K562 (cell line): ENCODE results near the gene CEMP1.
"Not testable (repeated sequence)": the region's sequence is repeated elsewhere in the genome, so short reads cannot be mapped to it uniquely, and the experiment has no call there.

Experiments used
- NFE2L1 ChIP-seq: fragments of 450-650 bp; IDR thresholded peaks from 2 replicates; pipeline ENCODE4 v1.6.1; 2016; ENCODE audit warnings: missing genetic modification characterization, low read depth, mild to moderate bottlenecking, missing compliant biosample characterization, moderate library complexity, borderline replicate concordance
- POLR2AphosphoS5 ChIP-seq: IDR thresholded peaks from 2 replicates; pipeline ENCODE4 v1.6.1; 2011; ENCODE audit warnings: mild to moderate bottlenecking, low read depth, low read length, moderate library complexity; ENCODE audit not compliant: control insufficient read depth, insufficient read depth
- TAF1 ChIP-seq: IDR thresholded peaks from 2 replicates; pipeline ENCODE4 v1.6.1; 2011; ENCODE audit warnings: mild to moderate bottlenecking, low read length, moderate library complexity; ENCODE audit not compliant: insufficient read depth, control insufficient read depth, severe bottlenecking; ENCODE audit errors: extremely low read depth
- TF ChIP-seq, protein P1 (sequence below): fragments of 450-650 bp; formaldehyde crosslinking; IDR thresholded peaks from 2 replicates; pipeline ENCODE4 v1.4.0; 2020; ENCODE audit warnings: mild to moderate bottlenecking, moderate library complexity
- TF ChIP-seq, protein P2 (sequence below): sonication (generic); formaldehyde crosslinking; IDR thresholded peaks from 2 replicates; pipeline ENCODE4 v1.5.0; 2020; ENCODE audit warnings: missing genetic modification reagents

DNA sequence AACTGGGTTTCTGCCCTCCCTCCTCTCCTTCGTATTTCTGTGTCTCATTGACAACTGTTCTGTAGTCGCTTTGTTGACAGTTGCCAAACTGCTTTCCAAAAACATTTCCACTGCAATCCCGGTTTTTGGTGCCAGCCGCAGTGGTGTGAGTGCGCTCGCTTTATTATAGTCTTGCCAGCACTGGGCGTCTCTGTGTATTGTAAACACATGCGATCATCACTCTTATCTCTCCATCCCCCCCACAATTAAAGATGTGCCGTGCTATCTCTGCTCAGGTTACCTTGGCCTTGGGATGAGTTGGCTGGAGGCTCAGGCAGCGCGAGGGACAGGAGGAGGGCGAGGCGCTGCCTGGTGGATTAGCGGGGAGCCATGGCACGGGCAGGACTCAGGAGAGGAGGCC, 25.9 kb upstream of the CEMP1 start:
- TF ChIP-seq, protein P1, sequence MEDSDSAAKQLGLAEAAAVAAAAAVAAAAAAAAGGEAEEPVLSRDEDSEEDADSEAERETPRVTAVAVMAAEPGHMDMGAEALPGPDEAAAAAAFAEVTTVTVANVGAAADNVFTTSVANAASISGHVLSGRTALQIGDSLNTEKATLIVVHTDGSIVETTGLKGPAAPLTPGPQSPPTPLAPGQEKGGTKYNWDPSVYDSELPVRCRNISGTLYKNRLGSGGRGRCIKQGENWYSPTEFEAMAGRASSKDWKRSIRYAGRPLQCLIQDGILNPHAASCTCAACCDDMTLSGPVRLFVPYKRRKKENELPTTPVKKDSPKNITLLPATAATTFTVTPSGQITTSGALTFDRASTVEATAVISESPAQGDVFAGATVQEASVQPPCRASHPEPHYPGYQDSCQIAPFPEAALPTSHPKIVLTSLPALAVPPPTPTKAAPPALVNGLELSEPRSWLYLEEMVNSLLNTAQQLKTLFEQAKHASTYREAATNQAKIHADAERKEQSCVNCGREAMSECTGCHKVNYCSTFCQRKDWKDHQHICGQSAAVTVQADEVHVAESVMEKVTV = not testable (repeated sequence)
- TF ChIP-seq NFE2L1, POLR2AphosphoS5, TAF1: not testable (repeated sequence)
- TF ChIP-seq, protein P2, sequence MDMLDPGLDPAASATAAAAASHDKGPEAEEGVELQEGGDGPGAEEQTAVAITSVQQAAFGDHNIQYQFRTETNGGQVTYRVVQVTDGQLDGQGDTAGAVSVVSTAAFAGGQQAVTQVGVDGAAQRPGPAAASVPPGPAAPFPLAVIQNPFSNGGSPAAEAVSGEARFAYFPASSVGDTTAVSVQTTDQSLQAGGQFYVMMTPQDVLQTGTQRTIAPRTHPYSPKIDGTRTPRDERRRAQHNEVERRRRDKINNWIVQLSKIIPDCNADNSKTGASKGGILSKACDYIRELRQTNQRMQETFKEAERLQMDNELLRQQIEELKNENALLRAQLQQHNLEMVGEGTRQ (CRISPR knock-in tag) = not testable (repeated sequence)
